A549 (cell line): Measurements from ENCODE around the gene ZNF470. TPM values are rescaled to one million over a fixed set of nuclear protein-coding genes. Genes with fewer than 3 reads are reported as not detected.
A peak's percentile ranks its signal among the peaks of the same experiment; 100 is the strongest.

Experiments used
- ATAC-seq, 2 experiments: fragments of 200-7000 bp in 1 of 2; fragments of >200 bp in 1 of 2; cut with Nextera tagmentation in 1 of 2; cut with Tn5 transposase in 1 of 2; 3 replicates each; pipeline versions ENCODE4 v1.8.0 to v1.9.1; 2018 to 2020; ENCODE audit warnings: mild to moderate bottlenecking in 1 of 2, moderate library complexity in 1 of 2
- CTCF ChIA-PET: fragments of 300-600 bp; sonication (Branson Sonifier 250); formaldehyde crosslinking; extraction: SDS; loops from one replicate; lab custom pipeline; 2021; ENCODE audit warnings: antibody characterized with exemption, inconsistent platforms; lab: Yijun Ruan, JAX
- POLR2A ChIA-PET: fragments of 350-600 bp; formaldehyde crosslinking; extraction: SDS; loops from one replicate; lab custom pipeline; 2021; ENCODE audit warnings: antibody characterized with exemption, inconsistent platforms; lab: Yijun Ruan, JAX
- DNase-seq, 2 experiments: peaks; one replicate each; pipeline versions ENCODE4 v3.0.0 to v3.0.0-alpha.2; 2011 to 2016; ENCODE audit warnings: low read depth in 1 of 2, low spot score in 1 of 2
- FAIRE-seq: peaks from 2 replicates; lab custom pipeline; 2011; peaks lifted over from hg19 to GRCh38; lab: Jason Lieb, UNC
- H3K27ac ChIP-seq, 2 experiments: fragments of >200 bp; sonication (Bioruptor Twin); formaldehyde crosslinking; 3 replicates each; pipeline ENCODE4 v1.5.1; 2016 to 2017
- H3K4me1 ChIP-seq: fragments of >200 bp; sonication (Bioruptor Twin); formaldehyde crosslinking; 3 replicates; pipeline ENCODE4 v1.6.1; 2016
- H3K4me2 ChIP-seq: fragments of >200 bp; sonication (Bioruptor Twin); formaldehyde crosslinking; 3 replicates; pipeline ENCODE4 v1.6.1; 2016
- H3K4me3 ChIP-seq: fragments of >200 bp; sonication (Bioruptor Twin); formaldehyde crosslinking; 3 replicates; pipeline ENCODE4 v1.5.1; 2016
- H3K9me3 ChIP-seq: fragments of >200 bp; sonication (Bioruptor Twin); formaldehyde crosslinking; 3 replicates; pipeline ENCODE4 v1.6.1; 2016
- ATOH8 ChIP-seq: fragments of 250-450 bp; sonication (Bioruptor Pico); IDR thresholded peaks from 2 replicates; pipeline ENCODE4 v1.5.0; 2020; ENCODE audit warnings: low read depth, mild to moderate bottlenecking, moderate library complexity
- E2F6 ChIP-seq: IDR thresholded peaks from 2 replicates; pipeline ENCODE4 v1.6.1; 2012; ENCODE audit warnings: low read depth, borderline replicate concordance
- FOSL2 ChIP-seq, 2 experiments: fragments of 450-650 bp in 1 of 2; fragments of >200 bp in 1 of 2; sonication (Bioruptor Twin) in 1 of 2; formaldehyde crosslinking; IDR thresholded peaks; 2 replicates each; pipeline versions ENCODE4 v1.5.0 to v1.6.1; 2016 to 2020; ENCODE audit warnings: mild to moderate bottlenecking in 1 of 2, moderate library complexity in 1 of 2
- HES2 ChIP-seq: fragments of >200 bp; sonication (Bioruptor Twin); formaldehyde crosslinking; IDR thresholded peaks from 2 replicates; pipeline ENCODE4 v1.6.1; 2016
- HEYL ChIP-seq: fragments of 250-450 bp; sonication (Bioruptor Pico); IDR thresholded peaks from 2 replicates; pipeline ENCODE4 v1.8.0; 2021; ENCODE audit warnings: mild to moderate bottlenecking, moderate library complexity
- HOXB13 ChIP-seq: fragments of 250-450 bp; sonication (Bioruptor Pico); IDR thresholded peaks from 2 replicates; pipeline ENCODE4 v1.5.0; 2020; ENCODE audit warnings: low read depth, mild to moderate bottlenecking, moderate library complexity
- HOXB5 ChIP-seq: fragments of 250-450 bp; sonication (Bioruptor Pico); IDR thresholded peaks from 2 replicates; pipeline ENCODE4 v1.5.0; 2020; ENCODE audit warnings: mild to moderate bottlenecking, moderate library complexity
- KDM5A ChIP-seq: fragments of 200-600 bp; sonication (generic); IDR thresholded peaks from 2 replicates; pipeline ENCODE4 v1.6.1; 2016; ENCODE audit warnings: antibody characterized with exemption, mild to moderate bottlenecking
- MAFK ChIP-seq: fragments of 450-650 bp; IDR thresholded peaks from 2 replicates; pipeline ENCODE4 v1.6.1; 2014; ENCODE audit not compliant: partially characterized antibody
- MYC ChIP-seq: IDR thresholded peaks from 2 replicates; pipeline ENCODE4 v1.6.1; 2012; ENCODE audit warnings: mild to moderate bottlenecking, inconsistent platforms, low read length, improper control_type of control experiment, borderline replicate concordance
- NFE2L2 ChIP-seq: fragments of 150-350 bp; conservative IDR thresholded peaks from 2 replicates; pipeline ENCODE4 v1.6.1; 2014; ENCODE audit warnings: low read length
- NPAS2 ChIP-seq: fragments of 250-450 bp; sonication (Bioruptor Pico); IDR thresholded peaks from 2 replicates; pipeline ENCODE4 v1.8.0; 2022; ENCODE audit warnings: mild to moderate bottlenecking, moderate library complexity, borderline replicate concordance
- USF2 ChIP-seq: fragments of 450-650 bp; IDR thresholded peaks from 2 replicates; pipeline ENCODE4 v1.6.1; 2014; ENCODE audit warnings: antibody characterized with exemption
- WGBS: methylation state at CpG from one replicate; pipeline ENCODE4 v1.1.6; 2017; ENCODE audit errors: missing lambda C conversion rate; 5-methylcytosine and 5-hydroxymethylcytosine counted together
- polyA plus RNA-seq, 4 experiments: library from polyadenylated mRNA; depleted of rRNA in 3 of 4; stranded (reverse); fragments of >200 nt; fragmentation: RNase III in 1 of 4; extraction: RNeasy Plus Mini Kit Qiagen cat#74134 plus additional on column Dnase treatment in 1 of 4; gene quantifications; 2 replicates in 3 of 4; 3 replicates in 1 of 4; pipeline ENCODE4 v1.2.3, GENCODE V29; 2011 to 2017
- TF ChIP-seq, protein P1 (sequence below): fragments of 250-450 bp; sonication (Bioruptor Pico); IDR thresholded peaks from 2 replicates; pipeline ENCODE4 v1.5.0; 2021; ENCODE audit warnings: mild to moderate bottlenecking, moderate library complexity, borderline replicate concordance
- TF ChIP-seq, protein P2 (sequence below): fragments of 200-600 bp; sonication (generic); IDR thresholded peaks from 2 replicates; pipeline ENCODE4 v1.6.1; 2016; ENCODE audit warnings: antibody characterized with exemption, mild to moderate bottlenecking, moderate library complexity

Gene ZNF470
- polyA plus RNA-seq, 2 of the 4 experiments (the other 2 are of a cell fraction): 1.7 to 2.8 TPM

DNA sequence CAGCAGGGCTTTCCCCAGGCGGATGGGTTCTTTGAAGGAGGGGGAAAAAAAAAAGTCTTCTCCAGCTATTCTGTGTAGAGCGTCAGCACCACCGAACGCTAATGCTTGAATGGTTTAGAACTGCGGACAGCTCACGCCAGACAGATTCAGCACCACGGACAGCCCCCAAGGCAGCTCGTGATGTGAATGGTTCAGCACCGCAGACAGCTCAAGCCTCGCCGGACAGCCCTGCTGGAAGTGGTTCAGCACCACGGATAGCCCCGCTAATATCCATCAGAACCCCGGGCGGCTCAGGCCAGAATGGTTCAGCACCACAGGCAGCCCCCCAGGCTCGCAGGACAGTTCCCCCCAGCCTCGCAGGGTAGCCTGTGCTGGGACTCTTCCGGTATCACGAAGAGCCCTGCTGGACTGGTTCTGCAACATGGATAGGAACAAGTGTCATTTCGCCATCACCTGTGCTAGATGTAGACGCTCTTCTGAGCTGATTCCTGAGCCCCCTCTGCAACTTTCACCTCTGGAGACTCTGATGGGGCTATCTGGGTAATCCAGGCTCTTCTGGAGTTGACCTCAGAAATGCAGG lies 70.8 kb downstream of the ZNF470 start:
- CTCF ChIA-PET: no interaction called here
- peaks cover 75% of the 10 kb centered on the region for H3K9me3 ChIP-seq
- peak; percentile 43 to 66; a peak in 4 of 6 replicates for ATAC-seq
- TF ChIP-seq KDM5A (no peak), USF2 (no peak), HOXB5 (CRISPR knock-in tag) (peak; percentile 79; the same call in 1 of the 2 replicates), HOXB13 (CRISPR knock-in tag) (no peak), E2F6 (no peak), NPAS2 (CRISPR knock-in tag) (no peak), FOSL2 (IDR thresholded peaks at IDR 0.05) (no peak), FOSL2 (CRISPR knock-in tag; IDR thresholded peaks at IDR 0.05) (no peak), HES2 (no peak), ATOH8 (CRISPR knock-in tag) (no peak), HEYL (CRISPR knock-in tag) (no peak), MAFK (no peak), NFE2L2 (no peak), MYC (no peak)
- TF ChIP-seq, protein P1, sequence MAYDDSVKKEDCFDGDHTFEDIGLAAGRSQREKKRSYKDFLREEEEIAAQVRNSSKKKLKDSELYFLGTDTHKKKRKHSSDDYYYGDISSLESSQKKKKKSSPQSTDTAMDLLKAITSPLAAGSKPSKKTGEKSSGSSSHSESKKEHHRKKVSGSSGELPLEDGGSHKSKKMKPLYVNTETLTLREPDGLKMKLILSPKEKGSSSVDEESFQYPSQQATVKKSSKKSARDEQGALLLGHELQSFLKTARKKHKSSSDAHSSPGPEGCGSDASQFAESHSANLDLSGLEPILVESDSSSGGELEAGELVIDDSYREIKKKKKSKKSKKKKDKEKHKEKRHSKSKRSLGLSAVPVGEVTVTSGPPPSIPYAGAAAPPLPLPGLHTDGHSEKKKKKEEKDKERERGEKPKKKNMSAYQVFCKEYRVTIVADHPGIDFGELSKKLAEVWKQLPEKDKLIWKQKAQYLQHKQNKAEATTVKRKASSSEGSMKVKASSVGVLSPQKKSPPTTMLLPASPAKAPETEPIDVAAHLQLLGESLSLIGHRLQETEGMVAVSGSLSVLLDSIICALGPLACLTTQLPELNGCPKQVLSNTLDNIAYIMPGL: no peak
- TF ChIP-seq, protein P2, sequence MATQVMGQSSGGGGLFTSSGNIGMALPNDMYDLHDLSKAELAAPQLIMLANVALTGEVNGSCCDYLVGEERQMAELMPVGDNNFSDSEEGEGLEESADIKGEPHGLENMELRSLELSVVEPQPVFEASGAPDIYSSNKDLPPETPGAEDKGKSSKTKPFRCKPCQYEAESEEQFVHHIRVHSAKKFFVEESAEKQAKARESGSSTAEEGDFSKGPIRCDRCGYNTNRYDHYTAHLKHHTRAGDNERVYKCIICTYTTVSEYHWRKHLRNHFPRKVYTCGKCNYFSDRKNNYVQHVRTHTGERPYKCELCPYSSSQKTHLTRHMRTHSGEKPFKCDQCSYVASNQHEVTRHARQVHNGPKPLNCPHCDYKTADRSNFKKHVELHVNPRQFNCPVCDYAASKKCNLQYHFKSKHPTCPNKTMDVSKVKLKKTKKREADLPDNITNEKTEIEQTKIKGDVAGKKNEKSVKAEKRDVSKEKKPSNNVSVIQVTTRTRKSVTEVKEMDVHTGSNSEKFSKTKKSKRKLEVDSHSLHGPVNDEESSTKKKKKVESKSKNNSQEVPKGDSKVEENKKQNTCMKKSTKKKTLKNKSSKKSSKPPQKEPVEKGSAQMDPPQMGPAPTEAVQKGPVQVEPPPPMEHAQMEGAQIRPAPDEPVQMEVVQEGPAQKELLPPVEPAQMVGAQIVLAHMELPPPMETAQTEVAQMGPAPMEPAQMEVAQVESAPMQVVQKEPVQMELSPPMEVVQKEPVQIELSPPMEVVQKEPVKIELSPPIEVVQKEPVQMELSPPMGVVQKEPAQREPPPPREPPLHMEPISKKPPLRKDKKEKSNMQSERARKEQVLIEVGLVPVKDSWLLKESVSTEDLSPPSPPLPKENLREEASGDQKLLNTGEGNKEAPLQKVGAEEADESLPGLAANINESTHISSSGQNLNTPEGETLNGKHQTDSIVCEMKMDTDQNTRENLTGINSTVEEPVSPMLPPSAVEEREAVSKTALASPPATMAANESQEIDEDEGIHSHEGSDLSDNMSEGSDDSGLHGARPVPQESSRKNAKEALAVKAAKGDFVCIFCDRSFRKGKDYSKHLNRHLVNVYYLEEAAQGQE: peak; percentile 85
- TF ChIP-seq, all 56 proteins: peak for 2
- no peak overlapping the region for H3K4me2 ChIP-seq
- POLR2A ChIA-PET: no interaction called here
- no peak for FAIRE-seq
- WGBS: 25% methylated on average over 19 of the region's 21 CpGs
- H3K4me1 ChIP-seq: no peaks in the 10 kb centered on the region
- peak; percentile 21 to 62 for DNase-seq
- no peak overlapping the region for H3K4me3 ChIP-seq
- no peak overlapping the region for H3K27ac ChIP-seq

Other genes starting within 250 kb of the ZNF470 start
- 3.2 TPM in 2 replicates for gene ZNF582, start 173.9 kb upstream of the ZNF470 start, polyA plus RNA-seq (2011; rRNA removed)
- 1.0 to 1.5 TPM (median 1.1 TPM) in 3 replicates for gene ZNF582, start 173.9 kb upstream of the ZNF470 start, polyA plus RNA-seq (2017; fragmentation: RNase III; extraction: RNeasy Plus Mini Kit Qiagen cat#74134 plus additional on column Dnase treatment)
- gene ZNF583, start 163.1 kb upstream of the ZNF470 start, polyA plus RNA-seq (2011; rRNA removed): 3.4 and 4.8 TPM in 2 replicates
- 2.9 to 4.2 TPM (median 3.4 TPM) in 3 replicates for gene ZNF583, start 163.1 kb upstream of the ZNF470 start, polyA plus RNA-seq (2017; fragmentation: RNase III; extraction: RNeasy Plus Mini Kit Qiagen cat#74134 plus additional on column Dnase treatment)
- gene ZNF667, start 90.1 kb upstream of the ZNF470 start, polyA plus RNA-seq (2011; rRNA removed): not detected in 2 replicates
- not detected in 3 replicates for gene ZNF667, start 90.1 kb upstream of the ZNF470 start, polyA plus RNA-seq (2017; fragmentation: RNase III; extraction: RNeasy Plus Mini Kit Qiagen cat#74134 plus additional on column Dnase treatment)
- gene ZNF471, start 59.6 kb upstream of the ZNF470 start, polyA plus RNA-seq (2011; rRNA removed): 0.18 and 0.20 TPM in 2 replicates
- 0.04 to 0.16 TPM (median 0.07 TPM) in 3 replicates for gene ZNF471, start 59.6 kb upstream of the ZNF470 start, polyA plus RNA-seq (2017; fragmentation: RNase III; extraction: RNeasy Plus Mini Kit Qiagen cat#74134 plus additional on column Dnase treatment)
- gene ZFP28, start 28.5 kb upstream of the ZNF470 start, polyA plus RNA-seq (2011; rRNA removed): 7.9 and 8.1 TPM in 2 replicates
- 2.4 to 2.8 TPM (median 2.7 TPM) in 3 replicates for gene ZFP28, start 28.5 kb upstream of the ZNF470 start, polyA plus RNA-seq (2017; fragmentation: RNase III; extraction: RNeasy Plus Mini Kit Qiagen cat#74134 plus additional on column Dnase treatment)
- gene ZNF71, start 27.8 kb downstream of the ZNF470 start, polyA plus RNA-seq (2011; rRNA removed): 6.7 and 6.8 TPM in 2 replicates
- gene ZNF71, start 27.8 kb downstream of the ZNF470 start, polyA plus RNA-seq (2017; fragmentation: RNase III; extraction: RNeasy Plus Mini Kit Qiagen cat#74134 plus additional on column Dnase treatment): 6.9 to 8.1 TPM (median 7.9 TPM) in 3 replicates
- gene SMIM17, start 75.7 kb downstream of the ZNF470 start, polyA plus RNA-seq (2011; rRNA removed): 0.15 TPM in 1 of 2 replicates, not detected in the other
- not detected in 3 replicates for gene SMIM17, start 75.7 kb downstream of the ZNF470 start, polyA plus RNA-seq (2017; fragmentation: RNase III; extraction: RNeasy Plus Mini Kit Qiagen cat#74134 plus additional on column Dnase treatment)
- gene ZNF835, start 104.3 kb downstream of the ZNF470 start, polyA plus RNA-seq (2011; rRNA removed): not detected in 2 replicates
- not detected in 3 replicates for gene ZNF835, start 104.3 kb downstream of the ZNF470 start, polyA plus RNA-seq (2017; fragmentation: RNase III; extraction: RNeasy Plus Mini Kit Qiagen cat#74134 plus additional on column Dnase treatment)